HEK293 (cell line): ENCODE results near the gene HLA-DRB1.
A peak's percentile ranks its signal among the peaks of the same experiment; 100 is the strongest.

Source experiments
- CTCF ChIA-PET: fragments of 350-600 bp; formaldehyde crosslinking; extraction: SDS; loops from one replicate; lab custom pipeline; 2021; ENCODE audit warnings: antibody characterized with exemption; lab: Yijun Ruan, JAX
- POLR2A ChIA-PET: fragments of 300-600 bp; formaldehyde crosslinking; extraction: SDS; loops from one replicate; lab custom pipeline; 2020; ENCODE audit warnings: antibody characterized with exemption, inconsistent platforms; lab: Yijun Ruan, JAX
- H3K27ac ChIP-seq: fragments of 200-500 bp; sonication (Bioruptor generic); 2 replicates; pipeline ENCODE4 v1.5.1; 2014; ENCODE audit warnings: low read depth, low read length, control low read depth, inconsistent platforms; ENCODE audit errors: extremely low read depth
- H3K36me3 ChIP-seq, 2 experiments: fragments of 200-500 bp in 1 of 2; sonication (Bioruptor generic) in 1 of 2; 1 replicate in 1 of 2; 2 replicates in 1 of 2; pipeline ENCODE4 v1.5.1; 2014 to 2017; ENCODE audit warnings: inconsistent platforms in 2 of 2, low read length in 2 of 2; ENCODE audit not compliant: control insufficient read depth in 2 of 2, insufficient read depth in 1 of 2
- H3K4me1 ChIP-seq: fragments of 200-500 bp; sonication (Bioruptor generic); 2 replicates; pipeline ENCODE4 v1.5.1; 2014; ENCODE audit warnings: mild to moderate bottlenecking, low read length, inconsistent platforms; ENCODE audit not compliant: control insufficient read depth, insufficient read depth
- H3K4me3 ChIP-seq: 2 replicates; pipeline ENCODE4 v1.5.1; 2011; ENCODE audit warnings: low read depth, mild to moderate bottlenecking, control low read depth, low read length, moderate library complexity
- H3K9me3 ChIP-seq: fragments of 200-500 bp; sonication (Bioruptor generic); 2 replicates; pipeline ENCODE4 v1.5.1; 2014; ENCODE audit warnings: low read depth, low read length, inconsistent platforms; ENCODE audit not compliant: control insufficient read depth, insufficient read depth
- KLF1 ChIP-seq: fragments of 450-650 bp; formaldehyde crosslinking; IDR thresholded peaks from 2 replicates; pipeline ENCODE4 v1.5.1; 2016; ENCODE audit warnings: missing biosample characterization, missing genetic modification characterization
- KLF9 ChIP-seq: fragments of 450-650 bp; formaldehyde crosslinking; IDR thresholded peaks from 2 replicates; pipeline ENCODE4 v1.5.1; 2016; ENCODE audit warnings: missing biosample characterization, missing genetic modification characterization, low read depth
- PBX3 ChIP-seq: sonication (generic); formaldehyde crosslinking; IDR thresholded peaks from 2 replicates; pipeline ENCODE4 v1.8.1; 2022; ENCODE audit warnings: mild to moderate bottlenecking, moderate library complexity, missing genetic modification reagents
- PRDM2 ChIP-seq: fragments of 450-650 bp; formaldehyde crosslinking; IDR thresholded peaks from 2 replicates; pipeline ENCODE4 v1.5.1; 2016; ENCODE audit warnings: missing biosample characterization, missing genetic modification characterization, borderline replicate concordance
- PRDM6 ChIP-seq: fragments of 450-650 bp; formaldehyde crosslinking; IDR thresholded peaks from 2 replicates; pipeline ENCODE4 v1.5.1; 2017; ENCODE audit warnings: missing biosample characterization, missing genetic modification characterization
- REPIN1 ChIP-seq: fragments of 450-650 bp; formaldehyde crosslinking; IDR thresholded peaks from 2 replicates; pipeline ENCODE4 v1.5.1; 2017; ENCODE audit warnings: missing biosample characterization, missing genetic modification characterization, low read depth
- ZBTB48 ChIP-seq: fragments of 450-650 bp; formaldehyde crosslinking; IDR thresholded peaks from 2 replicates; pipeline ENCODE4 v1.5.1; 2016; ENCODE audit warnings: missing biosample characterization, missing genetic modification characterization
- ZBTB8A ChIP-seq: fragments of 450-650 bp; formaldehyde crosslinking; IDR thresholded peaks from 2 replicates; pipeline ENCODE4 v1.5.1; 2016; ENCODE audit warnings: missing biosample characterization, missing genetic modification characterization
- ZNF449 ChIP-seq: fragments of 450-650 bp; formaldehyde crosslinking; IDR thresholded peaks from 2 replicates; pipeline ENCODE4 v1.5.1; 2017; ENCODE audit warnings: missing biosample characterization, mild to moderate bottlenecking, missing genetic modification characterization, moderate library complexity
- ZNF600 ChIP-seq: fragments of 450-650 bp; formaldehyde crosslinking; IDR thresholded peaks from 2 replicates; pipeline ENCODE4 v1.5.1; 2016; ENCODE audit warnings: missing biosample characterization, missing genetic modification characterization
- ZNF670 ChIP-seq: fragments of 450-650 bp; formaldehyde crosslinking; IDR thresholded peaks from 2 replicates; pipeline ENCODE4 v1.5.1; 2016; ENCODE audit warnings: missing biosample characterization, missing genetic modification characterization, low read depth
- ZNF785 ChIP-seq: fragments of 450-650 bp; formaldehyde crosslinking; IDR thresholded peaks from 2 replicates; pipeline ENCODE4 v1.5.1; 2016; ENCODE audit warnings: missing biosample characterization, missing genetic modification characterization
- ZNF792 ChIP-seq: fragments of 450-650 bp; formaldehyde crosslinking; IDR thresholded peaks from 2 replicates; pipeline ENCODE4 v1.5.1; 2016; ENCODE audit warnings: missing biosample characterization, missing genetic modification characterization
- ZNF830 ChIP-seq: fragments of 450-650 bp; IDR thresholded peaks from 2 replicates; pipeline ENCODE4 v1.5.0; 2018; ENCODE audit warnings: missing biosample characterization, missing genetic modification characterization, low read depth, mild to moderate bottlenecking, moderate library complexity
- ZSCAN18 ChIP-seq: fragments of 450-650 bp; formaldehyde crosslinking; IDR thresholded peaks from 2 replicates; pipeline ENCODE4 v1.5.1; 2016; ENCODE audit warnings: missing biosample characterization, missing genetic modification characterization
- ZSCAN4 ChIP-seq: fragments of 450-650 bp; formaldehyde crosslinking; IDR thresholded peaks from 2 replicates; pipeline ENCODE4 v1.5.1; 2017; ENCODE audit warnings: missing biosample characterization, missing genetic modification characterization

Gene HLA-DRB1

GRCh38 chr6:32588156-32588555, 1.5 kb downstream of the HLA-DRB1 start (continued):
- TF ChIP-seq PRDM2 (tag by site-specific recombination): no peak

GRCh38 chr6:32583527-32583898, 6.1 kb downstream of the HLA-DRB1 start:
- H3K27ac ChIP-seq: peak overlapping the region; percentile 54; the same call in 1 of the 2 replicates
- POLR2A ChIA-PET: interaction anchor here (1.0 to 1.4 kb wide), 3 partner anchors 19 to 388 kb away, joined by 3 to 4 read pairs (median 4); partner anchors contain the start of gene HLA-DQB1
- no peaks in the 10 kb centered on the region for H3K9me3 ChIP-seq
- H3K36me3 ChIP-seq: peaks cover 0 to 5% of the 10 kb centered on the region in 2 experiments; a peak in 1 of 3 replicates
- no peaks in the 10 kb centered on the region for H3K4me1 ChIP-seq
- CTCF ChIA-PET: interaction anchor here (0.7 to 1.4 kb wide), 6 partner anchors 9 to 198 kb away, joined by 3 to 5 read pairs (median 3); no protein-coding TSS in a partner anchor
- peak overlapping the region; percentile 49 for H3K4me3 ChIP-seq
- TF ChIP-seq KLF9 (tag by site-specific recombination) (no peak), PRDM6 (no peak), ZNF830 (no peak), ZNF600 (tag by site-specific recombination) (peak; percentile 93), REPIN1 (tag by site-specific recombination) (no peak), ZBTB8A (tag by site-specific recombination) (no peak), ZNF785 (no peak), ZSCAN18 (no peak), ZBTB48 (peak; percentile 72; the same call in 1 of the 2 replicates), ZNF449 (no peak), ZNF670 (tag by site-specific recombination) (no peak), ZNF792 (tag by site-specific recombination) (no peak), ZSCAN4 (tag by site-specific recombination) (no peak), KLF1 (tag by site-specific recombination) (no peak), PBX3 (CRISPR knock-in tag) (no peak)
